GM20431 (cell line): ENCODE measurements around the gene WFDC8.

Source experiments
- in situ Hi-C: fragments of 300-500 bp; cut with MseI, MboI; formaldehyde crosslinking; loops from one replicate; pipeline ENCODE4 v1.15.0; 2020; ENCODE audit warnings: low sequenced_read_pairs; ENCODE audit not compliant: unreplicated experiment

WFDC8 gene

DNA sequence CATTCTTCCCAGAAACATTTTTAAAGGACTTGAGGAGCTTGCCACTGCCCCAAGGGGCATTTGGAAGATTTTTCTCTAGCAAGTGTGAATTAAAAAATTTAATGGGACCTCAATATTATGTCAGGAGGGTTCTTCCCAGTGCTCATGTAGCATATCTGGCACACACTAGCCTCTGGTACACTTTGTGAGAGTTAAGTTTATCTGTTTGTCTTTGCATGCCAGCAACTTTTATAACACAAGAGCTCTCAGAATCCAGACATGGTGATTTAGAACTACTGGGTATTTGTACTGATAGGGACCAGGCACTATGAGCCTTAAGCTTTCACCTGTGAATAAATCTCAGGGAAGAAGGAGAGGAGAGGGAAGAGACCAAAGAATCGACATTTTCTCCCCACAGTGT lies 76.5 kb downstream of the WFDC8 start:
- in situ Hi-C loops, result no loop called here
